ENCODE data around the gene MAPK6.

Gene MAPK6

DNA sequence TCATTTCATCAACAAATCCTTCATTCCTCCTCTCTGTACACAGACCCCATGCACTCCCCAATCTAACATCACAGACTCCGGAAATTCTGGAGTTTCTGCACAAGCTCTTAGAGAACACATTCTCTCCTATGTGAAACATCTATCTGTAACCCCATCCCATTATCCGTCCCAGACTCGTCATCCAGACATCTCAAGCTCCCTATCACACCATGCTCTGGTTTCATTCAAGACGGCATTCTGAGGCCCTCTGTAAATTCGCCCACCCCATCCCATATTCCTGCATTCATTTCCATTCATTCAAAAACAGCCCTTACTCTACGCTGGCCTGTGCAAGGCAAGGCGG, 48.0 kb upstream of the MAPK6 start:
- H2AFZ ChIP-seq (ENCODE audit: low read length), result no peak overlapping the region

DNA sequence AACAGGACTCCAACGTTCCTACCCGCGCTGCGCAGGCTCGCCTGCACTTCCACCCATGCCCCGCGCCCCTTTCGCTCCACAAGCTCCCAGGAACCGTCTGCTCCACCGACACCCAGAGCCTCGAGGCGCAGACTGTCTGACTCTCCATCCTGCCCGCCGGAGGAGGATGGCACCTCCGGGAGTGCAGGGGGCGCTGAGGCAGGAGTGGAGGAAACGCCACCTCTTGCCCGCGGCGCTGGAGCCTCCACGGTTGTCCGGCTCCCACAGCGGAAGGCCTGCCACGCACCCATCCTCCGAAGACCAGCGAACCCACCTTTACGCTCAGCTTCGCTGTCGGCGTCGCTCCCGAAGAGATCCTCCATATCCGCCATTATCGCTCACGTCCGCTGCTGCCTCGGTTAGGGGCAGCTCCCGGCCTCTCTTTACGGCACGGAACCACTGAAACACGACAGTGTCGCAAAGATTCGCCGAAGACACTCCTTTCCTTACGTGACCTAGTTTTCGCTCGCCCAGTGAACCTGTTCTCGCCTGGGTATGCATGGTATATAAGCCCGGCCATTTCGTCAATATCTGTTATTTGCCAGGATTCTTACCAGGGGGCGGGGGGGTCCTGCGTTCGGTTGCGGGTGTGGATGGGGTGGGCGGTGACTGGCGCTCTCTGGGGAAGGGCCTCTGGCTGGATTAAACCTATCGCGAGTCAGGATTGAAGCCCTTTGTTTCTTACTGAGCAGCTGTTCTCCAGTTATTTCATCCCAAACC, 47.5 kb upstream of the MAPK6 start, which contains the start of gene LEO1:
LEO1 (minus strand) TSS at position 404 of the 759 bp plus-strand sequence; CDS start at position 371, 33 bp downstream.
- H3K27me3 ChIP-seq (ENCODE audit: insufficient read depth, low read length), result no peaks in the 10 kb centered on the region
- peaks cover 20% of the 10 kb centered on the region for H3K4me1 ChIP-seq (ENCODE audit: insufficient read depth, low read length, severe bottlenecking)
- peak within 1 kb of the TSS; percentile 67 for H2AFZ ChIP-seq (ENCODE audit: low read length)
- no peak for TF ChIP-seq EZH2 (IDR thresholded peaks at IDR 0.05; ENCODE audit: borderline replicate concordance, low read length)
- TF ChIP-seq, protein P1, sequence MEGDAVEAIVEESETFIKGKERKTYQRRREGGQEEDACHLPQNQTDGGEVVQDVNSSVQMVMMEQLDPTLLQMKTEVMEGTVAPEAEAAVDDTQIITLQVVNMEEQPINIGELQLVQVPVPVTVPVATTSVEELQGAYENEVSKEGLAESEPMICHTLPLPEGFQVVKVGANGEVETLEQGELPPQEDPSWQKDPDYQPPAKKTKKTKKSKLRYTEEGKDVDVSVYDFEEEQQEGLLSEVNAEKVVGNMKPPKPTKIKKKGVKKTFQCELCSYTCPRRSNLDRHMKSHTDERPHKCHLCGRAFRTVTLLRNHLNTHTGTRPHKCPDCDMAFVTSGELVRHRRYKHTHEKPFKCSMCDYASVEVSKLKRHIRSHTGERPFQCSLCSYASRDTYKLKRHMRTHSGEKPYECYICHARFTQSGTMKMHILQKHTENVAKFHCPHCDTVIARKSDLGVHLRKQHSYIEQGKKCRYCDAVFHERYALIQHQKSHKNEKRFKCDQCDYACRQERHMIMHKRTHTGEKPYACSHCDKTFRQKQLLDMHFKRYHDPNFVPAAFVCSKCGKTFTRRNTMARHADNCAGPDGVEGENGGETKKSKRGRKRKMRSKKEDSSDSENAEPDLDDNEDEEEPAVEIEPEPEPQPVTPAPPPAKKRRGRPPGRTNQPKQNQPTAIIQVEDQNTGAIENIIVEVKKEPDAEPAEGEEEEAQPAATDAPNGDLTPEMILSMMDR (IDR thresholded peaks at IDR 0.05; ENCODE audit: low read length), result peak; percentile 45
- H3K36me3 ChIP-seq (ENCODE audit: insufficient read depth, low read length), result peaks cover 10% of the 10 kb centered on the region
- no peaks in the 10 kb centered on the region for H3K9me2 ChIP-seq (ENCODE audit: low read depth, low read length)
- H3K27ac ChIP-seq (ENCODE audit: low read depth, low read length, poor library complexity, severe bottlenecking), result peak within 1 kb of the TSS; percentile 59
- peaks cover 46% of the 10 kb centered on the region for H3K79me2 ChIP-seq (ENCODE audit: insufficient read depth, low read length)
- H3K4me2 ChIP-seq (ENCODE audit: low read length), result peak within 1 kb of the TSS; percentile 85
- peaks cover 6% of the 10 kb centered on the region for H3K9me3 ChIP-seq (ENCODE audit: low read length)
- no peaks in the 10 kb centered on the region for H3F3A ChIP-seq (ENCODE audit: insufficient read depth, low read length)
- H3K4me3 ChIP-seq (ENCODE audit: low read depth, low read length, poor library complexity, severe bottlenecking), result peak within 1 kb of the TSS; percentile 97
- no peaks in the 10 kb centered on the region for H4K20me1 ChIP-seq (ENCODE audit: insufficient read depth, low read length)
- H3K9ac ChIP-seq (ENCODE audit: low read length), result peak within 1 kb of the TSS; percentile 97

More for the DNA sequence above, 48.0 kb upstream of the MAPK6 start:
- Histone ChIP-seq H3K79me2 (ENCODE audit: insufficient read depth, low read length) (peaks cover 51% of the 10 kb centered on the region), H3K9me3 (ENCODE audit: low read length) (peaks cover 6% of the 10 kb centered on the region), H3K4me1 (ENCODE audit: insufficient read depth, low read length, severe bottlenecking) (peaks cover 20% of the 10 kb centered on the region), H3K36me3 (ENCODE audit: insufficient read depth, low read length) (peaks cover 13% of the 10 kb centered on the region), H3K9me2 (ENCODE audit: low read depth, low read length) (no peaks in the 10 kb centered on the region), H3K27me3 (ENCODE audit: insufficient read depth, low read length) (no peaks in the 10 kb centered on the region), H3K9ac (ENCODE audit: low read length) (peak overlapping the region; percentile 97), H4K20me1 (ENCODE audit: insufficient read depth, low read length) (no peaks in the 10 kb centered on the region), H3K4me3 (ENCODE audit: low read depth, low read length, poor library complexity, severe bottlenecking) (peak overlapping the region; percentile 97), H3K4me2 (ENCODE audit: low read length) (peak overlapping the region; percentile 85), H3K27ac (ENCODE audit: low read depth, low read length, poor library complexity, severe bottlenecking) (peak overlapping the region; percentile 59), H3F3A (ENCODE audit: insufficient read depth, low read length) (no peaks in the 10 kb centered on the region)
- TF ChIP-seq, protein P1 (IDR thresholded peaks at IDR 0.05; ENCODE audit: low read length), result no peak
- no peak for TF ChIP-seq EZH2 (IDR thresholded peaks at IDR 0.05; ENCODE audit: borderline replicate concordance, low read length)

DNA sequence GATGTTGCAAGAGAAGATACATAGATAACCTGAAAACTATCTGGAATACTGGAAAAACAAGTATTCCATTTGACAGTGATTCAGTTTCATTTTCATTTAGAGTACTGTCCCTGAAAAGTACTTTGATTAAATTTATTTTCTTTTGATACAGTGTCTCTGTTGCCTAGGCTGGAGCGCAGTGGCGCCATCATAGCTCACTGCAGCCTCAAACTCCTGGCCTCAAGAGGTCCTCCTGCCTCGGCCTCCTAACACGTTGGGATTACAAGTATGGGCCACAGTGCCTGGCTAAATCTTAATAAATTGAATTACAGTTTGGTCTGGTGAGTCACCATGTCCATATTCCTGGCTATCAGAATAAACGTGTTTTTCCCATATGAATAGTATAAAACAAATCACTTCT, 45.8 kb upstream of the MAPK6 start:
- H3K27me3 ChIP-seq (ENCODE audit: insufficient read depth, low read length), result no peaks in the 10 kb centered on the region
- no peak overlapping the region for H3K9ac ChIP-seq (ENCODE audit: low read length)
- no peak overlapping the region for H3K4me2 ChIP-seq (ENCODE audit: low read length)
- H3K79me2 ChIP-seq (ENCODE audit: insufficient read depth, low read length), result peaks cover 31% of the 10 kb centered on the region
- no peak overlapping the region for H3K4me3 ChIP-seq (ENCODE audit: low read depth, low read length, poor library complexity, severe bottlenecking)
- H3F3A ChIP-seq (ENCODE audit: insufficient read depth, low read length), result no peaks in the 10 kb centered on the region
- H3K36me3 ChIP-seq (ENCODE audit: insufficient read depth, low read length), result no peaks in the 10 kb centered on the region; the same call in 1 of the 2 replicates
- no peaks in the 10 kb centered on the region for H4K20me1 ChIP-seq (ENCODE audit: insufficient read depth, low read length)
- no peaks in the 10 kb centered on the region for H3K9me3 ChIP-seq (ENCODE audit: low read length)
- TF ChIP-seq, protein P1 (IDR thresholded peaks at IDR 0.05; ENCODE audit: low read length), result no peak
- TF ChIP-seq EZH2 (IDR thresholded peaks at IDR 0.05; ENCODE audit: borderline replicate concordance, low read length), result no peak
- H3K27ac ChIP-seq (ENCODE audit: low read depth, low read length, poor library complexity, severe bottlenecking), result no peak overlapping the region
- no peaks in the 10 kb centered on the region for H3K9me2 ChIP-seq (ENCODE audit: low read depth, low read length)
- peaks cover 20% of the 10 kb centered on the region for H3K4me1 ChIP-seq (ENCODE audit: insufficient read depth, low read length, severe bottlenecking)
- H2AFZ ChIP-seq (ENCODE audit: low read length), result no peak overlapping the region
